C4-2B (cell line): Measurements from ENCODE around the gene L3MBTL4.

Experiments
- ZFX ChIP-seq: fragments of 450-650 bp; IDR thresholded peaks from 2 replicates; pipeline ENCODE4 v1.6.1; 2017
- TF ChIP-seq, protein P1 (sequence below): fragments of 450-650 bp; conservative IDR thresholded peaks from 2 replicates; pipeline ENCODE4 v1.5.1; 2017; ENCODE audit warnings: mild to moderate bottlenecking

DNA sequence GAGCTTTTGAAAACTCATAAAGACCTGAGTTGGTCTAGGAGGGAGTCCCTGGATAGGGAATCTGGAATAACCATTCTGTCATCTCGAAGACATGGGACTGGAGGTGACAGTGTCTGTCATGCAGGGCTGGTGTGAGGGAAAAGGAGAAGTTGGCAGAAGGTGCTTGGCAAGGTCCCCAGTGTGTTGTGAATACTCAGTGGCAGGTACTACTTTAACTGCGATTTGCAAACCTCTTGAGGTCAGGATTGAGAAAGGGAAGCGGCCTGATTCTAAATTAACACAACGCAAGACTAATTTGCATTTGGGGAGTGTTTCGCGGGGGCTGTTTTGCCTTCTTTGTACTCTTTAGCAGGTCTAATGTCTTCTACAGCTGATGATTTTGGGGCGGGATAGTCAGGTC, 442.4 kb downstream of the L3MBTL4 start:
- TF ChIP-seq, protein P1, sequence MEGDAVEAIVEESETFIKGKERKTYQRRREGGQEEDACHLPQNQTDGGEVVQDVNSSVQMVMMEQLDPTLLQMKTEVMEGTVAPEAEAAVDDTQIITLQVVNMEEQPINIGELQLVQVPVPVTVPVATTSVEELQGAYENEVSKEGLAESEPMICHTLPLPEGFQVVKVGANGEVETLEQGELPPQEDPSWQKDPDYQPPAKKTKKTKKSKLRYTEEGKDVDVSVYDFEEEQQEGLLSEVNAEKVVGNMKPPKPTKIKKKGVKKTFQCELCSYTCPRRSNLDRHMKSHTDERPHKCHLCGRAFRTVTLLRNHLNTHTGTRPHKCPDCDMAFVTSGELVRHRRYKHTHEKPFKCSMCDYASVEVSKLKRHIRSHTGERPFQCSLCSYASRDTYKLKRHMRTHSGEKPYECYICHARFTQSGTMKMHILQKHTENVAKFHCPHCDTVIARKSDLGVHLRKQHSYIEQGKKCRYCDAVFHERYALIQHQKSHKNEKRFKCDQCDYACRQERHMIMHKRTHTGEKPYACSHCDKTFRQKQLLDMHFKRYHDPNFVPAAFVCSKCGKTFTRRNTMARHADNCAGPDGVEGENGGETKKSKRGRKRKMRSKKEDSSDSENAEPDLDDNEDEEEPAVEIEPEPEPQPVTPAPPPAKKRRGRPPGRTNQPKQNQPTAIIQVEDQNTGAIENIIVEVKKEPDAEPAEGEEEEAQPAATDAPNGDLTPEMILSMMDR: no peak
- no peak for TF ChIP-seq ZFX
